ENCODE data around the gene CDK19.

CDK19 gene

DNA sequence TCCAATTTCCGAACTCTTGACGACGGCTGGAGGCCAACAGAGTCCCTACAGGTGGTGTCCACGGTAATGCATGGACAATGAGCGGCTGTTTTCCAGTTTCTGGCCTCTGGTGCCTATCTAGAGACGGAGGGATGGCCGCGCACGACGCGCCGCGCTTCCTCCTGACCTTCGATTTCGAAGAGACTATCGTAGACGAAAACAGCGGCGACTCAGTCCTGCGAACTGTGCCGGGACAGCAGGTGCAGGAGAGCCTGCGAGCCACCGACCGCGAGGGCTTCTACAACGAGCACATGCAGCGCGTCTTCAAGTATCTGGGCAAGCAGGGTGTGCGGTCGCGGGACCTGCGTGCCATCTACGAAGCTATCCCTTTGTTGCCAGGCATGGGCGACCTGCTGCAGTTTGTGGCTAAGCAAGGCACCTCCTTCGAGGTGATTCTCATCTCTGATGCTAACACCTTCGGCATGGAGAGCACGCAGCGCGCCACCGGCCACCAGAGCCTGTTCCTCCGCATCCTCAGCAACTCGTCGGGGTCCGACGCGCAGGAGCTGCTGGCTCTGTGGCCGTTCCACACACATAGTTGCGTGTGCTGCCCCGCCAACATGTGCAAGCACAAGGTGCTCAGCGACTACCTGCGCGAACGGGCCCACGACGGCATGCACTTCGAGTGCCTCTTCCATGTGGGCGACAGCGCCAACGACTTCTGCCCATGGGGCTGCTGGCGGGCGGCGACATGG is 169.4 kb downstream of the CDK19 start:
- ATAC-seq, result no peak
- TF ChIP-seq ARNTL (CRISPR knock-in tag; IDR thresholded peaks at IDR 0.05; ENCODE audit: borderline replicate concordance, low read depth), result no peak
- no peak for TF ChIP-seq RARB (CRISPR knock-in tag; IDR thresholded peaks at IDR 0.05)
- no peak for TF ChIP-seq ZFP30 (CRISPR knock-in tag; IDR thresholded peaks at IDR 0.05)
- TF ChIP-seq BACH2 (CRISPR knock-in tag; IDR thresholded peaks at IDR 0.05; ENCODE audit: borderline replicate concordance), result no peak
- no peak for TF ChIP-seq CSDC2 (CRISPR knock-in tag; IDR thresholded peaks at IDR 0.05)
- TF ChIP-seq ZNF8 (CRISPR knock-in tag; IDR thresholded peaks at IDR 0.05), result no peak
- TF ChIP-seq ISL1 (CRISPR knock-in tag; IDR thresholded peaks at IDR 0.05), result no peak
- TF ChIP-seq, protein P1, sequence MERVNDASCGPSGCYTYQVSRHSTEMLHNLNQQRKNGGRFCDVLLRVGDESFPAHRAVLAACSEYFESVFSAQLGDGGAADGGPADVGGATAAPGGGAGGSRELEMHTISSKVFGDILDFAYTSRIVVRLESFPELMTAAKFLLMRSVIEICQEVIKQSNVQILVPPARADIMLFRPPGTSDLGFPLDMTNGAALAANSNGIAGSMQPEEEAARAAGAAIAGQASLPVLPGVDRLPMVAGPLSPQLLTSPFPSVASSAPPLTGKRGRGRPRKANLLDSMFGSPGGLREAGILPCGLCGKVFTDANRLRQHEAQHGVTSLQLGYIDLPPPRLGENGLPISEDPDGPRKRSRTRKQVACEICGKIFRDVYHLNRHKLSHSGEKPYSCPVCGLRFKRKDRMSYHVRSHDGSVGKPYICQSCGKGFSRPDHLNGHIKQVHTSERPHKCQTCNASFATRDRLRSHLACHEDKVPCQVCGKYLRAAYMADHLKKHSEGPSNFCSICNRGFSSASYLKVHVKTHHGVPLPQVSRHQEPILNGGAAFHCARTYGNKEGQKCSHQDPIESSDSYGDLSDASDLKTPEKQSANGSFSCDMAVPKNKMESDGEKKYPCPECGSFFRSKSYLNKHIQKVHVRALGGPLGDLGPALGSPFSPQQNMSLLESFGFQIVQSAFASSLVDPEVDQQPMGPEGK (CRISPR knock-in tag; IDR thresholded peaks at IDR 0.05; ENCODE audit: borderline replicate concordance), result no peak
- TF ChIP-seq, protein P2, sequence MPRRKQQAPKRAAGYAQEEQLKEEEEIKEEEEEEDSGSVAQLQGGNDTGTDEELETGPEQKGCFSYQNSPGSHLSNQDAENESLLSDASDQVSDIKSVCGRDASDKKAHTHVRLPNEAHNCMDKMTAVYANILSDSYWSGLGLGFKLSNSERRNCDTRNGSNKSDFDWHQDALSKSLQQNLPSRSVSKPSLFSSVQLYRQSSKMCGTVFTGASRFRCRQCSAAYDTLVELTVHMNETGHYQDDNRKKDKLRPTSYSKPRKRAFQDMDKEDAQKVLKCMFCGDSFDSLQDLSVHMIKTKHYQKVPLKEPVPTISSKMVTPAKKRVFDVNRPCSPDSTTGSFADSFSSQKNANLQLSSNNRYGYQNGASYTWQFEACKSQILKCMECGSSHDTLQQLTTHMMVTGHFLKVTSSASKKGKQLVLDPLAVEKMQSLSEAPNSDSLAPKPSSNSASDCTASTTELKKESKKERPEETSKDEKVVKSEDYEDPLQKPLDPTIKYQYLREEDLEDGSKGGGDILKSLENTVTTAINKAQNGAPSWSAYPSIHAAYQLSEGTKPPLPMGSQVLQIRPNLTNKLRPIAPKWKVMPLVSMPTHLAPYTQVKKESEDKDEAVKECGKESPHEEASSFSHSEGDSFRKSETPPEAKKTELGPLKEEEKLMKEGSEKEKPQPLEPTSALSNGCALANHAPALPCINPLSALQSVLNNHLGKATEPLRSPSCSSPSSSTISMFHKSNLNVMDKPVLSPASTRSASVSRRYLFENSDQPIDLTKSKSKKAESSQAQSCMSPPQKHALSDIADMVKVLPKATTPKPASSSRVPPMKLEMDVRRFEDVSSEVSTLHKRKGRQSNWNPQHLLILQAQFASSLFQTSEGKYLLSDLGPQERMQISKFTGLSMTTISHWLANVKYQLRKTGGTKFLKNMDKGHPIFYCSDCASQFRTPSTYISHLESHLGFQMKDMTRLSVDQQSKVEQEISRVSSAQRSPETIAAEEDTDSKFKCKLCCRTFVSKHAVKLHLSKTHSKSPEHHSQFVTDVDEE (CRISPR knock-in tag; IDR thresholded peaks at IDR 0.05), result no peak
- no peak for TF ChIP-seq ZNF70 (CRISPR knock-in tag; IDR thresholded peaks at IDR 0.05)
- no peak for TF ChIP-seq PPARA (CRISPR knock-in tag; IDR thresholded peaks at IDR 0.05; ENCODE audit: borderline replicate concordance)
- TF ChIP-seq TCF4 (CRISPR knock-in tag; IDR thresholded peaks at IDR 0.05; ENCODE audit: borderline replicate concordance), result no peak
- TF ChIP-seq OSR1 (CRISPR knock-in tag; IDR thresholded peaks at IDR 0.05), result no peak
- no peak for TF ChIP-seq ESRRG (CRISPR knock-in tag; IDR thresholded peaks at IDR 0.05)
- no peak for TF ChIP-seq ZFP3 (CRISPR knock-in tag; IDR thresholded peaks at IDR 0.05)
- TF ChIP-seq TOX (CRISPR knock-in tag; IDR thresholded peaks at IDR 0.05; ENCODE audit: borderline replicate concordance), result no peak
- TF ChIP-seq, protein P3, sequence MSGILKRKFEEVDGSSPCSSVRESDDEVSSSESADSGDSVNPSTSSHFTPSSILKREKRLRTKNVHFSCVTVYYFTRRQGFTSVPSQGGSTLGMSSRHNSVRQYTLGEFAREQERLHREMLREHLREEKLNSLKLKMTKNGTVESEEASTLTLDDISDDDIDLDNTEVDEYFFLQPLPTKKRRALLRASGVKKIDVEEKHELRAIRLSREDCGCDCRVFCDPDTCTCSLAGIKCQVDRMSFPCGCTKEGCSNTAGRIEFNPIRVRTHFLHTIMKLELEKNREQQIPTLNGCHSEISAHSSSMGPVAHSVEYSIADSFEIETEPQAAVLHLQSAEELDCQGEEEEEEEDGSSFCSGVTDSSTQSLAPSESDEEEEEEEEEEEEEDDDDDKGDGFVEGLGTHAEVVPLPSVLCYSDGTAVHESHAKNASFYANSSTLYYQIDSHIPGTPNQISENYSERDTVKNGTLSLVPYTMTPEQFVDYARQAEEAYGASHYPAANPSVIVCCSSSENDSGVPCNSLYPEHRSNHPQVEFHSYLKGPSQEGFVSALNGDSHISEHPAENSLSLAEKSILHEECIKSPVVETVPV (CRISPR knock-in tag; IDR thresholded peaks at IDR 0.05), result no peak
- no peak for TF ChIP-seq ZNF565 (CRISPR knock-in tag; conservative IDR thresholded peaks at IDR 0.05; ENCODE audit: low read depth)
- no peak for TF ChIP-seq ZC3H10 (CRISPR knock-in tag; IDR thresholded peaks at IDR 0.05)

DNA sequence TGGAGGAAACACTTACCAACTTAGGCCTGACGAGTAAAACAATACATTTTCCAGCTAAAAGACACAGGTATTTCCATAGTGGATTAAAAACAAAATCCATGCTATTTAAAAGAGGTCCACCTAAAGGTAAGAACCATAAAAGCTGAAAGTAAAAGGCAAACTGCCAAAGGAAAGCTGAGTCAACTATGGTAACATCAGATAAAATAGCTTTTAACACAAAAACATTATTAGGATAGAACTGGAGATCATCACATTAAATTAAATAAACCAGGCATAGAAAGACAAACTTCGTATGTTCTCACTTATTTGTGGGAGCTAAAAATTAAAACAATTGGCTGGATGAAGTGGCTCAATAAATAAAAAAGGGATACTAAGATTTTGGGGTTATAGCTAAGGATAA is 172.1 kb downstream of the CDK19 start:
- ATAC-seq, result peak; percentile 79

DNA sequence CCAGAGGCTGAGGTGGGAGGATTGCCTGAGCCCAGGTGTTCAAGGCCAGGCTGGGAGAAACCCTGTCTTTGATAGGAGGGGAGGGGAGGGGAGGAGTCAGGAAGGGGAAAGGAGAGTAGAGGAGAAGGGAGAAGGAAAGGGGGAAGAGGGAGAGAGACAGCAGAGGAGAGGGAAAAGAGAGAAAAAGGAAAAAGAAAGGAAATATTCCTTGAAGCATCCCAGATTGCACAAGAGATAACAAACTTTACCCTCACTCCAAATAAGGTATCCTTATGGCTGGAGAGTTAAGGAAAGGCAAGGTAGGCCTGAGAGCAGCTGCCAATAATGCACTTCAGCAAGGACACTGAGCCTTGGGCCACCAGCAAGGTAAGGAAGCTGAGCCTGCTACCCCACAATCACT is 172.6 kb downstream of the CDK19 start:
- ATAC-seq, result no peak
- TF ChIP-seq SNAI2 (CRISPR knock-in tag; IDR thresholded peaks at IDR 0.05) (no peak), ISL1 (CRISPR knock-in tag; IDR thresholded peaks at IDR 0.05) (no peak), TOX (CRISPR knock-in tag; IDR thresholded peaks at IDR 0.05; ENCODE audit: borderline replicate concordance) (no peak), ZFP3 (CRISPR knock-in tag; IDR thresholded peaks at IDR 0.05) (no peak), CSDC2 (CRISPR knock-in tag; IDR thresholded peaks at IDR 0.05) (no peak), PPARA (CRISPR knock-in tag; IDR thresholded peaks at IDR 0.05; ENCODE audit: borderline replicate concordance) (no peak), ZC3H10 (CRISPR knock-in tag; IDR thresholded peaks at IDR 0.05) (no peak), ZNF565 (CRISPR knock-in tag; conservative IDR thresholded peaks at IDR 0.05; ENCODE audit: low read depth) (no peak), ARNTL (CRISPR knock-in tag; IDR thresholded peaks at IDR 0.05; ENCODE audit: borderline replicate concordance, low read depth) (no peak), BACH2 (CRISPR knock-in tag; IDR thresholded peaks at IDR 0.05; ENCODE audit: borderline replicate concordance) (no peak)
- TF ChIP-seq, protein P4, sequence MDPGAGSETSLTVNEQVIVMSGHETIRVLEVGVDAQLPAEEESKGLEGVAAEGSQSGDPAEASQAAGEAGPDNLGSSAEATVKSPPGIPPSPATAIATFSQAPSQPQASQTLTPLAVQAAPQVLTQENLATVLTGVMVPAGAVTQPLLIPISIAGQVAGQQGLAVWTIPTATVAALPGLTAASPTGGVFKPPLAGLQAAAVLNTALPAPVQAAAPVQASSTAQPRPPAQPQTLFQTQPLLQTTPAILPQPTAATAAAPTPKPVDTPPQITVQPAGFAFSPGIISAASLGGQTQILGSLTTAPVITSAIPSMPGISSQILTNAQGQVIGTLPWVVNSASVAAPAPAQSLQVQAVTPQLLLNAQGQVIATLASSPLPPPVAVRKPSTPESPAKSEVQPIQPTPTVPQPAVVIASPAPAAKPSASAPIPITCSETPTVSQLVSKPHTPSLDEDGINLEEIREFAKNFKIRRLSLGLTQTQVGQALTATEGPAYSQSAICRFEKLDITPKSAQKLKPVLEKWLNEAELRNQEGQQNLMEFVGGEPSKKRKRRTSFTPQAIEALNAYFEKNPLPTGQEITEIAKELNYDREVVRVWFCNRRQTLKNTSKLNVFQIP (CRISPR knock-in tag; IDR thresholded peaks at IDR 0.05; ENCODE audit: borderline replicate concordance, low read depth), result no peak
- TF ChIP-seq, protein P2 (CRISPR knock-in tag; IDR thresholded peaks at IDR 0.05), result no peak

More for the DNA sequence above, 172.1 kb downstream of the CDK19 start:
- TF ChIP-seq ISL1 (CRISPR knock-in tag; IDR thresholded peaks at IDR 0.05) (peak; percentile 94), RARB (CRISPR knock-in tag; IDR thresholded peaks at IDR 0.05) (no peak), TCF4 (CRISPR knock-in tag; IDR thresholded peaks at IDR 0.05; ENCODE audit: borderline replicate concordance) (peak; percentile 34; the same call in 1 of the 2 replicates)
